SK-MEL-5 (cell line): ENCODE measurements around the gene HOXB3. TPM values are rescaled to one million over a fixed set of nuclear protein-coding genes. Genes with fewer than 3 reads are reported as not detected.

Experiments
- DNase-seq: peaks from one replicate; pipeline ENCODE4 v3.0.0-alpha.2; 2016; ENCODE audit warnings: low read depth, low spot score
- in situ Hi-C: cut with HindIII; loops from 2 replicates; pipeline ENCODE4 v1.10.0; 2016; ENCODE audit warnings: low sequenced_read_pairs, high pct_unique_total_duplicates, low pct_unique_long_range_greater_than_20kb
- total RNA-seq: library from RNA; depleted of rRNA; stranded (reverse); fragments of >200 nt; shearing (Covaris generic); gene quantifications from 2 replicates; pipeline ENCODE4 v1.2.3, GENCODE V29; 2014

HOXB3 gene
- total RNA-seq, 1 experiment from 2014 or later, result 1.1 TPM

- in situ Hi-C loops, result no loop called here
- no peak for DNase-seq
Measured at GRCh38 chr17:48558057-48558830, 31.8 kb downstream of the HOXB3 start.

- DNase-seq, result no peak
- in situ Hi-C loops, result no loop called here
Measured at GRCh38 chr17:48556576-48557401, 33.3 kb downstream of the HOXB3 start.

GRCh38 chr17:48556229-48556575 is 33.8 kb downstream of the HOXB3 start:
- no peak for DNase-seq
- in situ Hi-C loops, result no loop called here

GRCh38 chr17:48555258-48556228 is 34.5 kb downstream of the HOXB3 start:
- DNase-seq, result peak; percentile 8

GRCh38 chr17:48554412-48555257 is 35.4 kb downstream of the HOXB3 start:
- DNase-seq, result no peak
- in situ Hi-C loops, result no loop called here

More at GRCh38 chr17:48555258-48556228, 34.5 kb downstream of the HOXB3 start:
- in situ Hi-C loops, result no loop called here

GRCh38 chr17:48553826-48554225 is 36.2 kb downstream of the HOXB3 start:
- DNase-seq, result no peak
- in situ Hi-C loops, result no loop called here

GRCh38 chr17:48553190-48553547 is 36.9 kb downstream of the HOXB3 start:
- in situ Hi-C loops, result no loop called here
- DNase-seq, result no peak

GRCh38 chr17:48552466-48553189 is 37.4 kb downstream of the HOXB3 start:
- no peak for DNase-seq
- in situ Hi-C loops, result no loop called here

GRCh38 chr17:48551596-48552465 is 38.2 kb downstream of the HOXB3 start:
- in situ Hi-C loops, result no loop called here
- no peak for DNase-seq

- no peak for DNase-seq
- in situ Hi-C loops, result no loop called here
Measured at GRCh38 chr17:48551214-48551555, 38.9 kb downstream of the HOXB3 start.

GRCh38 chr17:48550502-48551213 is 39.4 kb downstream of the HOXB3 start:
- in situ Hi-C loops, result no loop called here
- no peak for DNase-seq

- in situ Hi-C loops, result no loop called here
- no peak for DNase-seq
Measured at GRCh38 chr17:48549914-48550501, 40.0 kb downstream of the HOXB3 start.

- DNase-seq, result no peak
- in situ Hi-C loops, result no loop called here
Measured at GRCh38 chr17:48549281-48549630, 40.8 kb downstream of the HOXB3 start.

- DNase-seq, result no peak
- in situ Hi-C loops, result no loop called here
Measured at GRCh38 chr17:48548523-48549280, 41.3 kb downstream of the HOXB3 start.
